NCI-H524 (cell line): ENCODE data around the gene NLGN3.
A peak's percentile ranks its signal among the peaks of the same experiment; 100 is the strongest.

Source experiments
- DNase-seq, 2 experiments: peaks; one replicate each; lab custom pipeline; 2025; lab: John Stamatoyannopoulos, UW

Gene NLGN3

DNA sequence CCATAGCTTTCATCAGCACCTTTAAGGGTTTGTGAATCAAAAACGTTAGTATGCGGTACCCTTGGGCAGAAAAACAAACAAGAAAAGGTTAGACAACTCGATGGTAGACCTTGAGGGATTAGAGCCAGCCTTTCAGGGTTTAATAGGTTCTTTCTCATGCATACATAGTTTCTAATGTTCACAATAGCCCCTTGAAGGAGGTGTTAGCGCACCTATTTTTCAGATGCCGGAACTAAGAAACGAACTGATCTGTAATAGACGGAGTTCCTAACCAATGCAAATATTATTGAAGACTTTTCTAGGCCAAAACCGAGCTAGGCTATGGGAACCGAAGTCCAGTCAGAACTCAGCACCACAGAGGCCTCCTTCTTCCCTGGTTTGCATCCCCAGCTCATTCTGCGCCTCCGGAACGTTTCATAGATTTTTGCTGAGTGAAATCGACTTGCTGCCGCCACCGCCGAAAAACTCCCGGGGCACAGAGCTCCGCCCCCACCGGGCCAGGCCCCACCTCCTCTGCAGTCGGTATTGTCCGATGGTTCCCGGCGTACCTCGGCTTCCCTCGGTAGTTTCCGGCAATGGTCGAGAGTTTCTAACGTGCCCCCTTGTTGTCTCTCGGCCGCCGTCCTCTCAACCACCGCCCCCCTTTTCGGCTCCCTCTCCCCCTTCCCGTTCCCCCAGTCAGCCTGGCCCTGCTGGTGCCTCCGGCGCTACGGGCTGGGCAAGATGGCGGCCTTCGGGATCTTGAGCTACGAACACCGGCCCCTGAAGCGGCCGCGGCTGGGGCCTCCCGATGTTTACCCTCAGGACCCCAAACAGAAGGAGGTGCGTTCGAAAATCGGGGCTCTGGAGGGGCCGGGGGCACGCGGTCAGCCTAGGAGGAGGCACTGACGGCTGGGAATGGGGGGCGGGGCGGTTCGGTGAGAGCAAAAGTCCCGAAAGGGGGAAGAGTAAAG is 26.3 kb upstream of the NLGN3 start, which contains the start of gene MED12:
MED12 (plus strand) TSS at position 565 of the 953 bp plus-strand sequence; CDS start at position 724, 159 bp downstream.
- peak; percentile 84 to 90 for DNase-seq

DNA sequence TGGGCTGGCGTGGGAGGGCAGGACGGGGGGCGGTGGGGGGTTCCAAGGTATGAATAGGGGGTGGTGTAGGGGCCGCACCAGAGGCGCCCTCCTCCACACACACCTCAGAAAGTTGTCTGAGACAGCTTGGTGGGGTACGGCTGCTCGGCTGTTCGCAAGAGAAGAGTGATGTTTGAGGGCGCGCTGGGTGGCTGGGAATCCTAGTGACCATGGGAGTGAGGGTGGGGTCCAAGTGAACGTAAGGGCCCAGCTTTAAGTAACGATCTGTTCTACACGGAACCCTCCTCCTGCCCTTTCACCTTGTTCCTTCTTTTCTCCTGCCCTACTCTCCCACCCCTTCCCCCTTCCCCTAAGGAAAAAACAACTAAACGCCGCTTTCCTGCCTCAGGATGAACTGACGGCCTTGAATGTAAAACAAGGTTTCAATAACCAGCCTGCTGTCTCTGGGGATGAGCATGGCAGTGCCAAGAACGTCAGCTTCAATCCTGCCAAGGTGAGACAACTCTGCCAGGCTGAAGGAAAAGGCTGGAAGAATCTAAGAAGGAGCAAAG is 25.6 kb upstream of the NLGN3 start:
- DNase-seq: no peak

DNA sequence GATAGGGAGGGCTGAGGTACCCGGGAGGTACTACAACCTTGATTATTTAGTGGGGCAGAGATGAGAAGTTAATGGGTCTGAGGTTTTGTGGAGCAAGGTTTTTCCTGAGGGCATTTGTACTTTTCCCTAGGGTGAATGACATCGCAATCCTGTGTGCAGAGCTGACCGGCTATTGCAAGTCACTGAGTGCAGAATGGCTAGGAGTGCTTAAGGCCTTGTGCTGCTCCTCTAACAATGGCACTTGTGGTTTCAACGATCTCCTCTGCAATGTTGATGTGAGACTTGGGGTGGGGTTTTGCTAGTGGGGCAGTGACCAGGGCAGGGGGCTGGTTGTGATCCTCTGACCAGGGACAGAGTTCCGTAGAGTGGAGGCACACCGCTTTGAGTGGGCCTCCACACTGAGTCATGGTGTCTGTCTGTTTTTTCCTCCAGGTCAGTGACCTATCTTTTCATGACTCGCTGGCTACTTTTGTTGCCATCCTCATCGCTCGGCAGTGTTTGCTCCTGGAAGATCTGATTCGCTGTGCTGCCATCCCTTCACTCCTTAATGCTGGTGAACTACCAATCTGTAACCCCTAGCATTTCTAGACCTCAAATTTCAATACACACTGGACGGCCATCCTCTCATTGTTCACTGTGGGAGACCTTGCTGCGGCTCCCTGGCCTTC is 16.3 kb upstream of the NLGN3 start:
- no peak for DNase-seq

DNA sequence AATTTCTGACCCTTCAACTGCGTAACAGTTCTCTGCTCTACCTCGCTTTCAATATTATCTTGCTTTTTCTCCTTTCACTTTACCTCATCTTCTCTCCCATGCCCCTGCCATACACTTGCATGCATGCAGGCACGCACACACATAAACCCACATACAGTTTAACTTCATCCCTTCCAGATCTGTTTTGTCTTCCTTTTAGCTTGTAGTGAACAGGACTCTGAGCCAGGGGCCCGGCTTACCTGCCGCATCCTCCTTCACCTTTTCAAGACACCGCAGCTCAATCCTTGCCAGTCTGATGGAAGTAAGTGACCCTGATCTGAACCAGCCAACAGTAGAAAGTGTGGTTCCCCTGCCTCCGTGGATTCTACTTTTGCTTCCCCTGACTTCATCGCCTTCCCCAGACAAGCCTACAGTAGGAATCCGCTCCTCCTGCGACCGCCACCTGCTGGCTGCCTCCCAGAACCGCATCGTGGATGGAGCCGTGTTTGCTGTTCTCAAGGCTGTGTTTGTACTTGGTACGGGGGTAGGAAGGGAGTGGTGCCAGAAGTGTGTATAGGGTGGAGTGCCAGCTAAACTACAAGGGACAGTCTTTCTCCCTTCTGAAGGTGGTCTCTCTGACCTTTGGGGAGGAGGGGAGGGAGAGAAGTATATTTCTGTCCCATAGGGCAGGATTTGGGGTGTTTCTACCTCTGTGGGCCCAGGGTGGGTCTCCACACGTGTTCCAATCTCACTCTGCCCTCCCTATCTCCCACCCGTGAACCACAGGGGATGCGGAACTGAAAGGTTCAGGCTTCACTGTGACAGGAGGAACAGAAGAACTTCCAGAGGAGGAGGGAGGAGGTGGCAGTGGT is 15.5 kb upstream of the NLGN3 start:
- peak in 1 of 2 experiments; percentile 55 for DNase-seq

DNA sequence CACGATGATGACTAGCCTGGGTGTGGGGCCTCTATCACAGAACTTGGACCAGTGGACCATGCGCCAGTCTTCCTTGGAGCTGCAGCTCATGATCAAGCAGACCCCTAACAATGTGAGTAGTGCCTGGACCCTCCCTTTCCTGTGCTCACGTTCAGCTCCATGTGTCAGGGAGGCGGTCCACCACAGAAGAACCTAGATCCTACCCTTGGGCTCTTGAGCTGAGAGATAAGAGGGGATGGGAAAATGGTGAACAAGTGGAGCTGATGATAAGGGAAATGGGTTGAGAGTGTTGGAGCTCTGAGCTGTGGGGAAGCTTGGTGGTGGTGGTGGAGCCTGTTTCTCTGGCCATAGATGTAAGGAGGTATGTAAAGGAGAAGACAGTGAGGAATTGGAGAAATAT is 13.1 kb upstream of the NLGN3 start:
- DNase-seq: no peak

DNA sequence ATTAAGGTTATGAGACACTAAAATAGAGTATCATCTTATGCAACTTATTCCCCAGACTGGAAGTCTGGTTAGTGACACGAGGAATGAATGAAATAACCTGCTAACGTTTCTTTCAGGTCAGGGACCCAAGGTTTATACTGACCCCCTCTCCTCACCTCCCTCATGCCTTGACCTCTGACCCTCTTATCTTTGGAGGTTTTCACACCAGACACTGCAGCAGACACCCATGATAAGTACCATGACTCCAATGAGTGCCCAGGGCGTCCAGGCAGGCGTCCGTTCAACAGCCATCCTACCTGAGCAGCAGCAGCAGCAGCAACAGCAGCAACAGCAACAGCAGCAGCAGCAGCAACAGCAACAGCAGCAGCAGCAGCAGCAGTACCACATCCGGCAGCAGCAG is 4.2 kb upstream of the NLGN3 start:
- DNase-seq: no peak

DNA sequence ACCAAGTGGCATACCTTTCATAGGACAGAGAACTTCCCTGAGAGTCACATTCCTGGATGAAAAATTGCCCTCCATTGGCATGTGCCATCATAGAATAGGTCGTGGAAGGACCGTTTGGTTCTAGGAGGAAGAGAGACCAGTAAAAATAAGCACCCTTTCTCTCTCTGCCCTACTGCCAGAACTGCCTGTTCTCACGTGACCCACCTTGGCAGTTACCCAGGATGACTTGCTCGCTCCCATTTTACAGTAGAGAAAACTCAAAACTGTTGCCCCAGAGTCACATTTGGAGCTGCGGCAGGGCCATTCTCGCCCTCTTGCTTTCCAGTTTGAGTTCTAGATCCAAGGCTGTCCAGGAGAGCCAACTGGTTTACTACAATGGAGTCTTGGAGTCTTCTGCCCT is 1.1 kb upstream of the NLGN3 start:
- DNase-seq: no peak

DNA sequence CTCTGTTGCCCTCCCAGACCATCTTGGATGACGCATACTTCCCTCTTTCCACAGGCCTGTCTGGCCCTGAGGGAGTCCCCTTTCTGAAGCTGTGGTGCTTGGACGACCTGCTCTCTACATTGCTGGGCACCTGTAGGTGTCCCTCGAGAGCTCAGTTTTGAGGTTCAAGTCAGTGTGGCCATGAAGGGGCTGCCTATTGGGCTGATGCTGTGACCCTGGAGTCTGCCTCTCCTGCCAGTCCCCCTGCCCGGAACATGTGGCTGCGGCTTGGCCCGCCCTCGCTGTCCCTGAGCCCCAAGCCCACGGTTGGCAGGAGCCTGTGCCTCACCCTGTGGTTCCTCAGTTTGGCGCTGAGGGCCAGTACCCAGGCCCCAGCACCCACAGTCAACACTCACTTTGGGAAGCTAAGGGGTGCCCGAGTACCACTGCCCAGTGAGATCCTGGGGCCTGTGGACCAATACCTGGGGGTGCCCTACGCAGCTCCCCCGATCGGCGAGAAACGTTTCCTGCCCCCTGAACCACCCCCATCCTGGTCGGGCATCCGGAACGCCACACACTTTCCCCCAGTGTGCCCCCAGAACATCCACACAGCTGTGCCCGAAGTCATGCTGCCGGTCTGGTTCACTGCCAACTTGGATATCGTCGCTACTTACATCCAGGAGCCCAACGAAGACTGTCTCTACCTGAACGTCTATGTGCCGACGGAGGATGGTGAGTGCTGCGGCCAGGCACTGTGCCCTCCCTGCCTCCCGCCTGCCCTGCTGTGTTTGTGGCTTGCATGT is 3.0 kb downstream of the NLGN3 start:
- no peak for DNase-seq

DNA sequence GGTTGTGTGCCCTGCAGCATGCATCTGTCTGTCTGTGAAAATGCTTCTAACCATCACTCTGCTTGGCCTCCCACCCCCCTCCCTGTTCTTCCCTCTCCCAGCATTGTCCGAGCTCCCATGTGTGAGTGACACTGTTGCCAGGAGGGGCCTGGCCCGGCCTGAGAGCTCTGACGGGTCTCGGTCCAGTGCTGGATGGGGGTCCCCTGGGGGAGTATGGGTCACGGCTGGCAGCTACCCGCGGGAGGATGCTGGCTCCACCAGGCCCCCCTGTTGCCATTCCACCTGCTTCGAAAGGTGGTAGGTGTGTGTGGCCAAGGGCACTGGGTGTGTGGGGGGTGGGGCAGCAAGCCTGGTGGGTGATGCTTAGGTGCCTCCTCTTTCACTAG is 3.6 kb downstream of the NLGN3 start:
- no peak for DNase-seq

DNA sequence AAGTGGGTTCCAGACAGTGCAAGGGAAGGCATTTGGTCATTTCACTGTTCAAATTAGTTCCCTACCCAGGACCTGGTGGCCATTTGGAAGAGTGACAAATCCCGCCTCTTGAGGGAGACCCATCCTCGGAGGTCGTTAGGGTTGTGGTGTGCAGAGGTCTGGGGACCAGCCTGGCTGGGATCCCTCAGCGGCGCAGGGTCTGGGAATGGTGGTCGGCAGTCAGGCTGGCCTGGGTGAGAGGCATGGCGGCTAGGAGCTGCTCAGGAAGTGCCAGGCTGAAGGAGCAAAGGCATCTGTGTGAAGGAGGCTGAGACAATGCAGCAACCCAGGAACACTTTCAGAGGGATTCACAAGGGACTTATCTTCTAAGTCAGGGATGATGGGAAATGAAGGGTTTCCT is 6.7 kb downstream of the NLGN3 start:
- DNase-seq: no peak

DNA sequence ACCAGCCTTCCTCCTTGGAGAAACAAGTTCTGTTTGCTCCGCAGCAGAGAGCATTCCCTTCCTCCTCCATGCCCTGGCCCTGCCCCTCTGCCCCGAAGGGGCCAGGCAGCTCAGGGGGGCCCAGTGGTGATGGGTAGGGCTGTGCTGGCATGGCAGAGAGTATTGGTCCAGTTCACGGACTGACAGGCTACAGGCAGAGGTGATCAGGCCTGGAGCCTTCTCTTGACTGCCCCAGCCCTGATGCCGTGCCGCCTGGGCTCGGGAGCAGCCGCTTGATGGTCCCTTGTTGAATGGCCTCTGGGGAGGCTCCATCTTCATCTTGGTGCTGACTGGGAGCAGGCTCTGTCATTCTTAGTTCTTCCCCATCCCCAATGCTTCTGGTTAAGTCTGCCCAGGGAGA is 9.6 kb downstream of the NLGN3 start:
- DNase-seq: no peak

DNA sequence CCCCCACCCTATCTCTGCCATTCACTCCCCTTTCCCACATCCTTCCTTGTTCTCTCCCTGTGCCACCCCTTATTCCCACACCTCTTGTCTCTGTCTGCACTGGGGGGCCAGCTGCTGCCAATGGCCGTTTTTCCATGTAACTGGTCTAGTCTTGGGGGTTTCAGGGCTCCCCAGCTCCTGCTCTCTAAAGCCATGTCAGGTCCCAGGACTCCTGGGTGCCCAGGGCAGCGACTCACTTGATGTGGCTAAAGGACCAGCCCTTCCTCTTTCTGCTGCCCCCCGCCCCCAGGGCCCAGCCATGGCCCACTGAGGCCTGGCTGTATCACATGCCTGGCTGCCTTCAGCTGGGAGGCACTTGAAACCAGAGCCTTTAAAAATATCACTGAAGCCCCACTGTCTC is 10.0 kb downstream of the NLGN3 start:
- no peak for DNase-seq

DNA sequence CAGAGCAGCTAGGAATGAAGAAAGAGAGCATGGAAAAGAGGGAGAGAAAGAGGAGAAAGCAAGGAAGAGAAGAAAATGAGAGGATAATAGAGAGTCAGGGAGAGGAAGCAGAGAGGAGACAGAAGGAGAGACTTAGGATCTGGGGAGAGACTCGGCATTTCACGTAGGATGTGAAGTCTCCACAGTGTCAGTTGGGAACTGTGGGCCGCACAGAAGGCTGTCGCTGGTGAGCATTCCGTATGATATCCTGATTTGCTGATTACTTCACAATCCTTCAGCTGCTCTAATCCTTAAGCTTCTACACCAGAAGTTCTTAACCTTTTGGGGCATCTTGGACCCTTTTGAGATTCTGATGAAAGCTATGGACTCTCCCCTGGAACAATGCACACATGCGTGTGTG is 14.0 kb downstream of the NLGN3 start:
- DNase-seq: no peak

DNA sequence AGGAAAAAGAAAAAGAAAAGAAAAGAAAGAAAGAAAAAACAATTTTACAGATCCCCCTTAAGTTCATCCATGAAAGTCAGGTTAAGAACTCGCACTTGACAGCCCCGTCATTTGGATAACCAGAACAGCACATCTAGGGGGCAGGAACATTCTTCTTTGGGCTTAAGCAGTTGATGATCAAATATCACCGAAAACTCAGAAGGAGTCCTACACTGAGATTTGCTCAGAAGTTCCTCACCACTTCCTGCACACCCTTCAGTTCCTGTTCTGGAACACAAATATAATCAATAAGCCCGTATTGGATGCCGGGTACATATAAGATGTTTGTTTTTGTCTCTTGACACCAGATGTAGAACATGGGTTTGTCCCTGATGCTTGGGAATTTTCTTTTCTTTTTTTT is 14.7 kb downstream of the NLGN3 start:
- DNase-seq: no peak

DNA sequence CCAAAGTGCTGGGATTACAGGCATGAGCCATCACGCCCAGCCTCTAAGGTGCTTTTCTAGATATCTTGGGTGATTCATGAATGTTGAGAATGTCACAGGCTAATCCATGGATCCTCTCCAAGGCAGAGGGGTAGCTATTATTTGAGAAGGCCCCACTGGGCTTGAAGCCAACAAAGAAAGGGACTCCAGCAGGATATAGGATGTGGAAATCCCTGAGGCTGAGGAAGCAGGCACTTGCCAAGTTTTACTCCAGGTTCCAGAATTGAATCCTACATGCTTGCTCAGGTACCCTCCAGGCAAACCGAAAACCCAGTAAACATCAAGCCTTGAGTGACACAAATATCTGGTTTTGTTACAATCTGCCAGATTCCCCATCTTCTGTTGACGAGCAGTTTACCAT is 15.8 kb downstream of the NLGN3 start:
- DNase-seq: no peak

DNA sequence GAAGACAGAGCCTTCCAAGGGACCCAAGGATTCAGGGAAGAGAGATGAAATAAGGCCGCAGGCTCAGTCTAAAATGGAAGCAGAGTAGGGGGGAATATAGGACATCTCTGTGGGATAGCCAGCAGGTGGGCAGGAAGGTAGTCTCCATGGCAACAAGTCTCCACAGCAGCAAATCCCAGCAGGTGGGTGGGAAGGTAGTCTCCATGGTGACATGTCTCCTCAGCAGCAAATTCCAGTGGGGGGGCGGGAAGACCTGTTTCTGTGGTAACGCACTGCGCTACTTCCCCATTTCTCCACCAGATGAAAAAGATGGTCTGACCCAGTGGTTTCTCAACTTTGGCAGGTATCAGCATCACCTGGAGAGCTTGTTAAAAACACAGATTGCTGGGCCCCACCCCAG is 18.3 kb downstream of the NLGN3 start:
- DNase-seq: no peak

DNA sequence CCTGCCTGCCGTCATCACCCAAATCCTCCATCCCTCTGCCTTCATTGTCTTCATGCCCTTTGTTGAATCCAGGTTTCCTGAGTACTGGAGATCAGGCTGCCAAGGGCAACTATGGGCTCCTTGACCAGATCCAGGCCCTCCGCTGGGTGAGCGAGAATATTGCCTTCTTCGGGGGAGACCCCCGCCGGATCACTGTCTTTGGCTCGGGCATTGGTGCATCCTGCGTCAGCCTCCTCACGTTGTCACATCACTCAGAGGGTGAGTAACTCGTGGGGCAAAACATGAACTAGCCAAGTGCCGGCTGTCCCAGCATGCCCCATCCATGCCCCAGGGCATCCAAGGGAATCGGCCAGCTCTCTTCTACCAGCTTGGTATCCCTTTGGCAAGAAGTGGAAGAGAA is 19.4 kb downstream of the NLGN3 start:
- no peak for DNase-seq

DNA sequence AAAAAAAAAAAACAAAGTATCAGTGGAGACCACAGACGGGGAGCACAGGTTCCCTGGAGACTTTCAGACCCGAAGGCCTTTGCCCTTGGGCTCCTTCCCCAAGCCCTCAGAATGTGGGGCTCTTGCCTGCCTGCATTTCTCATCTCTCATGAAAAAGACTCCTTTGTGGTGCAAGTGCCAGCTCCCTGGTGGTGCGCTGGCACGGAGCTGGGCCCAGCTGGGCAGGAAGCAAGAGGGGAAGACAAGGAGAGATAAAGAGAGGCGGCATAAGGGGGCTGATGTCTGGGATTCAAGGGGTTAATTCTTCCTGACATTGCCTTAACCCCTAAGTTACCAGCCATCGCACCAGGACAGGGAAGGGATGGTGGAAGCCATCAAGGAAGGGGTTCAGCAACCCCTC is 21.8 kb downstream of the NLGN3 start:
- no peak for DNase-seq

DNA sequence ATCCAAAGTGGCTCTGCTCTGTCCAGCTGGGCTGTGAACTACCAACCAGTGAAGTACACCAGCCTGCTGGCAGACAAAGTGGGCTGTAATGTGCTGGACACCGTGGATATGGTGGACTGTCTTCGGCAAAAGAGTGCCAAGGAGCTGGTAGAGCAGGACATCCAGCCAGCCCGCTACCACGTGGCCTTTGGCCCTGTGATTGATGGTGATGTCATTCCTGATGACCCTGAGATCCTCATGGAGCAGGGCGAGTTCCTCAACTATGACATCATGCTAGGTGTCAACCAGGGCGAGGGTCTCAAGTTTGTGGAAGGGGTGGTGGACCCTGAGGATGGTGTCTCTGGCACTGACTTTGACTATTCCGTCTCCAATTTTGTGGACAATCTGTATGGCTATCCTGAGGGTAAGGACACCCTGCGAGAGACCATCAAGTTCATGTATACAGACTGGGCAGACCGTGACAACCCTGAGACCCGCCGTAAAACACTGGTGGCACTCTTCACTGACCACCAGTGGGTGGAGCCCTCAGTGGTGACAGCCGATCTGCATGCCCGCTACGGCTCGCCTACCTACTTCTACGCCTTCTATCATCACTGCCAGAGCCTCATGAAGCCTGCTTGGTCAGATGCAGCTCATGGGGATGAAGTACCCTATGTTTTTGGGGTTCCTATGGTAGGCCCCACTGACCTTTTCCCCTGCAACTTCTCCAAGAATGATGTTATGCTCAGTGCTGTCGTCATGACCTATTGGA is 22.6 kb downstream of the NLGN3 start:
- no peak for DNase-seq

DNA sequence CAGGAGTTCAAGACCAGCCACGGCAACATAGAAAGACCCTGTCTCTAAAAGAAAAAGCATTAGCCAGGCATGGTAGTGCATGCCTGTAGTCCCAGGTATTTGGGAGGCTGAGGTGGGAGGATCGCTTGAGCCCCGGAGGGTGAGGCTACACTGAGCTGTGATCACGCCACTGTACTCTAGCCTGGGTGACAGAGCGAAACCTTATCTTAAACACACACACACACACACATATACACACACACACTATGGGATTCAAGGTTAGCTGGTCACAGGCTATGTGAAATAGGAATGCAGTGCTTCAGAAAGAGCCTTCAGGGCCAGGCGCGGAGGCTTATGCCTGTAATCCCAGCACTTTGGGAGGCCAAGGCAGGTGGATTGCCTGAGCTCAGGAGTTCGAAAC is 23.5 kb downstream of the NLGN3 start:
- no peak for DNase-seq

DNA sequence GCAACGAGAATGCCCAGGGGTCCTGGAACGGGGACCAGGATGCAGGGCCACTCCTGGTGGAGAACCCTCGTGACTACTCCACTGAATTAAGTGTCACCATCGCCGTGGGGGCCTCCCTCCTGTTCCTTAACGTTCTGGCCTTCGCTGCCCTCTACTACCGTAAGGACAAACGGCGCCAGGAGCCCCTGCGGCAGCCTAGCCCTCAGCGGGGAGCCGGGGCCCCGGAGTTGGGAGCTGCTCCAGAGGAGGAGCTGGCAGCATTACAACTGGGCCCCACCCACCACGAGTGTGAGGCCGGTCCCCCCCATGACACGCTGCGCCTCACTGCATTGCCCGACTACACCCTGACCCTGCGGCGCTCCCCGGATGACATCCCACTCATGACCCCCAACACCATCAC is 24.9 kb downstream of the NLGN3 start:
- no peak for DNase-seq
